GM20431 (cell line): ENCODE results near the gene PTPRD.

Experiments used
- in situ Hi-C: fragments of 300-500 bp; cut with MseI, MboI; formaldehyde crosslinking; loops from one replicate; pipeline ENCODE4 v1.15.0; 2020; ENCODE audit warnings: low sequenced_read_pairs; ENCODE audit not compliant: unreplicated experiment

The PTPRD gene

GRCh38 chr9:9305600-9305999 lies 1307.2 kb downstream of the PTPRD start:
- in situ Hi-C loops, result no loop called here

- in situ Hi-C loops, result no loop called here
Measured at GRCh38 chr9:9299134-9299533, 1313.7 kb downstream of the PTPRD start.

- in situ Hi-C loops, result no loop called here
Measured at GRCh38 chr9:9286001-9286400, 1326.8 kb downstream of the PTPRD start.

GRCh38 chr9:9284201-9284600 lies 1328.6 kb downstream of the PTPRD start:
- in situ Hi-C loops, result no loop called here

- in situ Hi-C loops, result no loop called here
Measured at GRCh38 chr9:9283159-9283986, 1329.4 kb downstream of the PTPRD start.

GRCh38 chr9:9275601-9276000 lies 1337.2 kb downstream of the PTPRD start:
- in situ Hi-C loops, result no loop called here

- in situ Hi-C loops, result no loop called here
Measured at GRCh38 chr9:9257999-9258498, 1354.8 kb downstream of the PTPRD start.

- in situ Hi-C loops, result no loop called here
Measured at GRCh38 chr9:9246726-9247125, 1366.1 kb downstream of the PTPRD start.

GRCh38 chr9:9231946-9232345 lies 1380.9 kb downstream of the PTPRD start:
- in situ Hi-C loops, result no loop called here

- in situ Hi-C loops, result no loop called here
Measured at GRCh38 chr9:9229269-9229668, 1383.5 kb downstream of the PTPRD start.

GRCh38 chr9:9223175-9223574 lies 1389.6 kb downstream of the PTPRD start:
- in situ Hi-C loops, result no loop called here

GRCh38 chr9:9222730-9223129 lies 1390.1 kb downstream of the PTPRD start:
- in situ Hi-C loops, result no loop called here

GRCh38 chr9:9216934-9217333 lies 1395.9 kb downstream of the PTPRD start:
- in situ Hi-C loops, result no loop called here

- in situ Hi-C loops, result no loop called here
Measured at GRCh38 chr9:9215050-9215449, 1397.8 kb downstream of the PTPRD start.

GRCh38 chr9:9214066-9214465 lies 1398.7 kb downstream of the PTPRD start:
- in situ Hi-C loops, result no loop called here

- in situ Hi-C loops, result no loop called here
Measured at GRCh38 chr9:9212963-9213362, 1399.8 kb downstream of the PTPRD start.

GRCh38 chr9:9202276-9202675 lies 1410.5 kb downstream of the PTPRD start:
- in situ Hi-C loops, result no loop called here

- in situ Hi-C loops, result no loop called here
Measured at GRCh38 chr9:9186086-9186485, 1426.7 kb downstream of the PTPRD start.

- in situ Hi-C loops, result no loop called here
Measured at GRCh38 chr9:9182431-9182830, 1430.4 kb downstream of the PTPRD start.

- in situ Hi-C loops, result no loop called here
Measured at GRCh38 chr9:9177081-9177480, 1435.7 kb downstream of the PTPRD start.

GRCh38 chr9:9174358-9174757 lies 1438.4 kb downstream of the PTPRD start:
- in situ Hi-C loops, result no loop called here

GRCh38 chr9:9173264-9173663 lies 1439.5 kb downstream of the PTPRD start:
- in situ Hi-C loops, result no loop called here
